ENCODE results near the gene NACA2.
"Not testable (repeated sequence)": the region's sequence is repeated elsewhere in the genome, so short reads cannot be mapped to it uniquely, and the experiment has no call there.

The NACA2 gene

DNA sequence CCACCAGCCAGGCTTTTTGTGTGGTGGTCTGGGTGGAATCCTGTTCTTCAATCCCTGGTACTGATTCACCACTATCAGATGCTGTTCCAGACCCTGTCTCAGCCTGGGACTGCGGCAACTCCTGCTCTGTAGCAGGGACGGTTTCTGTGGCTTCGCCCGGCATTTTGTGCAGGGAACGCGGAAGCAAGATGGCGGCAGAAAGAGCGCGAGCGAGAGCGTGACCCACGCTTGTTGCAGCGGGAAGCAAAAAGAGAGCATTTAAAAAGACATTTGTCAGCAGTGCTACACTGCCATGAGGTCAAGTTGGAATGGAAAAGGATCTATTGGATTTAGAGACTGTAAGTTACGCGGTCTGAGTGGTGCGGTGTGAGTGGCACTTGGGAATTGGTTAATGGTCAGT is at the start of gene NACA2:
Gene NACA2 (minus strand): TSS at position 202 of the 400 bp plus-strand sequence. CDS start 39 bp downstream, at position 163.
- Mint-ChIP-seq H3K4me3 (no peak within 1 kb of the TSS), H3K27me3 (ENCODE audit: low read depth) (no peaks in the 10 kb centered on the region), H3K9me3 (no peaks in the 10 kb centered on the region), H3K36me3 (ENCODE audit: low read depth) (no peaks in the 10 kb centered on the region), H3K4me1 (ENCODE audit: low read depth) (no peaks in the 10 kb centered on the region), H3K27ac (no peak within 1 kb of the TSS)

DNA sequence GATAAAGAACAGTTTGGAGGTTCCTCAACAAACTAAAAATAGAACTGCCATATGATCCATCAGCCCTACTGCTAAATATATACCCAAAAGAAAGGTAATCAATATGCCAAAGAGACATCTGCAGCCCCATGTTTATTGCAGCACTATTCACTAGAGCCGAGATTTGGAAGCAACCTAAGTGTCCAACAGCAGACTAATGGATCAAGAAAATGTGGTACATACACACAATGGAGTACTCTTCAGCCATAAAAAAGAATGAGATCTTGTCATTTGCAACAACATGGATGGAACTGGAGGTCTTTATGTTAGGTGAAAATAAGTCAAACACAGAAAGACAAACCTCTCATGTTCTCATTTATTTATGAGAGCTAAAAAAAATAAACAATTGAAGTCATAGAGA is 48.8 kb upstream of the NACA2 start:
- H3K27ac Mint-ChIP-seq: no peak overlapping the region
- no peak overlapping the region for H3K4me3 Mint-ChIP-seq
- peaks cover 9% of the 10 kb centered on the region for H3K9me3 Mint-ChIP-seq
- no peaks in the 10 kb centered on the region for H3K4me1 Mint-ChIP-seq (ENCODE audit: low read depth)
- peaks cover 49% of the 10 kb centered on the region for H3K27me3 Mint-ChIP-seq (ENCODE audit: low read depth)
- peaks cover 2% of the 10 kb centered on the region for H3K36me3 Mint-ChIP-seq (ENCODE audit: low read depth)

DNA sequence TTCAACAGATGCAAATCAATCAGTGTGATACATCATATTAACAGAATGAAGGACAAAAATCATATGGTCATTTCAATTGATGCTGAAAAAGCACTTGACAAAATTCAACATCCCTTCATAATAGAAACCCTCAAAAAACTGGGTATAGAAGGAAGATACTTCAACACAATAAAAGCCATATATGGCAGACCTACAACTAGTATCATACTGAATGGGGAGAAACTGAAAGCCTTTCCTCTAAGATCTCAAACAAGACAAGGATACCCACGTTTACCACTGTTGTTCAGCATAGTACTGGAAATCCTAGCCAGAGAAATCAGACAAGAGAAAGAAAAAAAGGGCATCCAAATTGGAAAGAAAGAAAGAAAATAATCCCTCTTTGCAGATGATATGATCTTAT is 47.1 kb upstream of the NACA2 start:
- no peaks in the 10 kb centered on the region for H3K4me1 Mint-ChIP-seq (ENCODE audit: low read depth)
- H3K9me3 Mint-ChIP-seq: peaks cover 9% of the 10 kb centered on the region
- H3K27ac Mint-ChIP-seq: no peak overlapping the region
- H3K27me3 Mint-ChIP-seq (ENCODE audit: low read depth): peaks cover 55% of the 10 kb centered on the region
- H3K4me3 Mint-ChIP-seq: no peak overlapping the region
- H3K36me3 Mint-ChIP-seq (ENCODE audit: low read depth): peaks cover 2% of the 10 kb centered on the region

GRCh38 chr17:61635913-61636432 is 45.0 kb upstream of the NACA2 start:
- Mint-ChIP-seq H3K27ac (no peak overlapping the region), H3K27me3 (ENCODE audit: low read depth) (peaks cover 67% of the 10 kb centered on the region), H3K4me3 (no peak overlapping the region), H3K9me3 (peaks cover 9% of the 10 kb centered on the region), H3K4me1 (ENCODE audit: low read depth) (no peaks in the 10 kb centered on the region), H3K36me3 (ENCODE audit: low read depth) (peaks cover 2% of the 10 kb centered on the region)

DNA sequence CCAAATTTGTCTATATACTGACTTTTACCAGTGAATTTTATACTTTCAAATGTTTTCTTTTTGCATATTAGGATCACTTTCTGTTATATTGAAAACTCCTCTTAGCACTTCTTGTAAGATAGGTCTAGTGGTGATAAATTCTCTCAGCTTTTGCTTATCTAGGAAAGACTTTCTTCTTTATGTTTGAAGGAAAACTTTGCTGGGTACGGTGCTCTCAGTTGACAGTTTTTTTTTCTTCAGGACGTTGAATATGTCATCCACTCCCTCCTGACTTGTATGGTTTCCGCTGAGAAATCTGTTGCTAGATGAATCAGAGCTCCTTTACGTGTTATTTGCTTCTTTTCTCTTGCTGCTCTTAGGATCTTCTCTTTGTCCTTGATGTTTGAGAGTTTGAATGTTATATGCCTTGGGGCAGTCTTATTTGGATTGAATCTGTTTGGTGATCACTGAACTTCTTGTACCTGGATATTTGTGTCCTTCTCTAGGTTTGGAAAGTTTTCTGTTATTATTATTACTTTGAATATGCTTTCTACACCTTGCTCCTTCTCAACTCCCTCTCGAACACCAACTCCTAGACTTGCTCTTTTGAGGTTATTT is 44.0 kb upstream of the NACA2 start:
- H3K4me3 Mint-ChIP-seq: no peak overlapping the region
- peaks cover 75% of the 10 kb centered on the region for H3K27me3 Mint-ChIP-seq (ENCODE audit: low read depth)
- H3K9me3 Mint-ChIP-seq: peaks cover 9% of the 10 kb centered on the region
- no peaks in the 10 kb centered on the region for H3K4me1 Mint-ChIP-seq (ENCODE audit: low read depth)
- no peak overlapping the region for H3K27ac Mint-ChIP-seq
- H3K36me3 Mint-ChIP-seq (ENCODE audit: low read depth): peaks cover 2% of the 10 kb centered on the region

DNA sequence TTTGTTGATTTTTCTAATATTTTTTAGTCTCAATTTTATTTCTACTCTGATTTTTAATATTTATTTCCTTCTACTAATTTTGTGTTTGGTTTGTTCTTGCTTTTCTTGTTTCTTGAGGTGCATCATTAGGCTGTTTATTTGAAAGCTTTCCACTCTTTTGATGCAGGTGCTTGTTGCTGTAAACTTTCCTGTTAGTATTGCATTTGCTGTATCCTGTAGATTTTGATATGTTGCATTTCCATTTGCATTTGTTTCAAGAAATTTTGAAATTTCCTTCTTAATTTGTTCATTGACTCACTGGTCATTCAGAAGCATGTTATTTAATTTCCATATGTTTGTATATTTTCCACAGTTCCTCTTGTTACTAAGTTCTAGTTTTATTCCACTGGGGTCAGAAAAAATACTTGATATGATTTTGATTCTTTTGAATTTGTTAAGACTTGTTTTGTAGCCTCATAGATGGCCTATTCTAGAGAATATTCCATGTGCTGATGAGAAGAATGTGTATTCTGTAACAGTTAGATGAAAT is 43.1 kb upstream of the NACA2 start:
- H3K4me1 Mint-ChIP-seq (ENCODE audit: low read depth): no peaks in the 10 kb centered on the region
- H3K4me3 Mint-ChIP-seq: no peak overlapping the region
- peaks cover 9% of the 10 kb centered on the region for H3K9me3 Mint-ChIP-seq
- H3K27me3 Mint-ChIP-seq (ENCODE audit: low read depth): peaks cover 71% of the 10 kb centered on the region
- H3K36me3 Mint-ChIP-seq (ENCODE audit: low read depth): peaks cover 2% of the 10 kb centered on the region
- no peak overlapping the region for H3K27ac Mint-ChIP-seq

DNA sequence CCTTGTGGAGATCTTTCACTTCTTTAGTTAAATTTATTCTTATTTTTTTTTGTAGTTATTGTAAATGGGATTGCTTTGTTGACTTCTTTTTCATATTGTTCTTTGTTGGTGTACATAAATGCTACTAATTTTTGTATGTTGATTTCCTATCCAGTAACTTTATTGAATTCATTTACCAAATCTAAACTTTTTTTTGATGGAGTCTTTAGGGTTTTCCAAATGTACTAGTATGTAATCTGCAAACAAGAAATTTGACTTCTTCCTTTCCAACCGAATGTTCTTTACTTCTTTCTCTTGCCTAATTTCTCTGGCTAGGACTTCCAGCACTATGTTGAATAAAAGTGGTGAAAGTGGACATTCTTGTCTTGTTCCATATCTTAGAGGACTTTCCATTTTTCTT is 41.8 kb upstream of the NACA2 start:
- Mint-ChIP-seq H3K27ac (no peak overlapping the region), H3K36me3 (ENCODE audit: low read depth) (peaks cover 2% of the 10 kb centered on the region), H3K27me3 (ENCODE audit: low read depth) (peaks cover 65% of the 10 kb centered on the region), H3K4me1 (ENCODE audit: low read depth) (no peaks in the 10 kb centered on the region), H3K9me3 (peaks cover 9% of the 10 kb centered on the region), H3K4me3 (no peak overlapping the region)

GRCh38 chr17:61631800-61632199 is 40.8 kb upstream of the NACA2 start:
- no peak overlapping the region for H3K27ac Mint-ChIP-seq
- no peaks in the 10 kb centered on the region for H3K4me1 Mint-ChIP-seq (ENCODE audit: low read depth)
- peaks cover 62% of the 10 kb centered on the region for H3K27me3 Mint-ChIP-seq (ENCODE audit: low read depth)
- H3K36me3 Mint-ChIP-seq (ENCODE audit: low read depth): peaks cover 2% of the 10 kb centered on the region
- peaks cover 9% of the 10 kb centered on the region for H3K9me3 Mint-ChIP-seq
- no peak overlapping the region for H3K4me3 Mint-ChIP-seq

- not testable (repeated sequence) for H3K36me3 Mint-ChIP-seq (ENCODE audit: low read depth); H3K4me1 Mint-ChIP-seq (ENCODE audit: low read depth); H3K4me3 Mint-ChIP-seq; H3K27ac Mint-ChIP-seq; H3K9me3 Mint-ChIP-seq
- peaks cover 59% of the 10 kb centered on the region for H3K27me3 Mint-ChIP-seq (ENCODE audit: low read depth)
These were observed 37.1 kb upstream of the NACA2 start for GRCh38 chr17:61628158-61628557.

- Mint-ChIP-seq H3K9me3 (no peaks in the 10 kb centered on the region), H3K4me3 (no peak overlapping the region), H3K36me3 (ENCODE audit: low read depth) (no peaks in the 10 kb centered on the region), H3K27me3 (ENCODE audit: low read depth) (peaks cover 56% of the 10 kb centered on the region), H3K27ac (no peak overlapping the region), H3K4me1 (ENCODE audit: low read depth) (no peaks in the 10 kb centered on the region)
These were observed 36.6 kb upstream of the NACA2 start for GRCh38 chr17:61627658-61628057.

DNA sequence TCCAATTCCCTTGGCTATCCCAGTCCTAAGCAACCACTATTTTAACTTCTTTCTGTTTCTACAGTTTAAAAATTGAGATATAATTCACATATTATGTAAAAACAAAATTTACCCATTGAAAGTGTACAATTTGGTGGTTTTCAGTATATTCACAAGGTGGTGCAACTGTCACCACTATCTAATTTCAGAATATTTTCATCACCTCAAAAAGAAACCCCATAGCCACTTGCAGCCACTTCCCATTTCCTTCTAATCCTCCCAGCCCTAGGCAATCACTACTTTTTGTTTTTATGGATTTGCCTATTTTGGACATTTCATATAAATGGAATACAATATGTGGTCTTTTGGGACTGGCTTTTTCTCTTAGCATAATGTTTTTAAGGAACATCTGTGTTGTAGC is 36.1 kb upstream of the NACA2 start:
- Mint-ChIP-seq H3K4me3 (no peak overlapping the region), H3K27me3 (ENCODE audit: low read depth) (peaks cover 59% of the 10 kb centered on the region), H3K4me1 (ENCODE audit: low read depth) (no peaks in the 10 kb centered on the region), H3K36me3 (ENCODE audit: low read depth) (no peaks in the 10 kb centered on the region), H3K9me3 (no peaks in the 10 kb centered on the region), H3K27ac (no peak overlapping the region)

- no peak overlapping the region for H3K27ac Mint-ChIP-seq
- peaks cover 53% of the 10 kb centered on the region for H3K27me3 Mint-ChIP-seq (ENCODE audit: low read depth)
- H3K9me3 Mint-ChIP-seq: no peaks in the 10 kb centered on the region
- no peak overlapping the region for H3K4me3 Mint-ChIP-seq
- no peaks in the 10 kb centered on the region for H3K4me1 Mint-ChIP-seq (ENCODE audit: low read depth)
- H3K36me3 Mint-ChIP-seq (ENCODE audit: low read depth): no peaks in the 10 kb centered on the region
These were observed 34.5 kb upstream of the NACA2 start for GRCh38 chr17:61625564-61625963.

- H3K27ac Mint-ChIP-seq: no peak overlapping the region
- H3K27me3 Mint-ChIP-seq (ENCODE audit: low read depth): peaks cover 48% of the 10 kb centered on the region
- H3K36me3 Mint-ChIP-seq (ENCODE audit: low read depth): no peaks in the 10 kb centered on the region
- H3K9me3 Mint-ChIP-seq: peaks cover 2% of the 10 kb centered on the region
- no peak overlapping the region for H3K4me3 Mint-ChIP-seq
- no peaks in the 10 kb centered on the region for H3K4me1 Mint-ChIP-seq (ENCODE audit: low read depth)
These were observed 33.9 kb upstream of the NACA2 start for GRCh38 chr17:61624951-61625350.

GRCh38 chr17:61621317-61621716 is 30.3 kb upstream of the NACA2 start:
- Mint-ChIP-seq H3K27me3 (ENCODE audit: low read depth) (peaks cover 46% of the 10 kb centered on the region), H3K27ac (no peak overlapping the region), H3K9me3 (peaks cover 12% of the 10 kb centered on the region), H3K36me3 (ENCODE audit: low read depth) (peaks cover 3% of the 10 kb centered on the region), H3K4me3 (no peak overlapping the region), H3K4me1 (ENCODE audit: low read depth) (no peaks in the 10 kb centered on the region)

DNA sequence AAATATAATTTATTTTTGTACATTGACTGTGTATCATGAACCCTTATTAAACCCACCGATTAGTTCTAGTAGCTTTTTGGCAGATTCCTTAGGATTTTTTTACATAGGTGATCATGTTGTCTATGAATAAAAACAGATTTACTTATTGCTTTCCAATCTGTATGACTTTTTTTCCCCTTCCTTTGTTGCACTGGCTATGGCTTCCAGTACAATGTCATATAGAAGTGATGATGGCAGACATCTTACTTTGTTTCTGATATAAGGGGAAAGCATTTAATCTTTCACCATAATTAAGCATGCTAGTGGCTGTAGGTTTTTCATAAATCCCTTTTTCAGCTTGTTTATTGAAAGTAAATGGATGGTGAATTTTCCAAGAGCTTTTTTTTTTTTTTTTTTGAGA is 28.9 kb upstream of the NACA2 start:
- Mint-ChIP-seq H3K36me3 (ENCODE audit: low read depth) (peaks cover 3% of the 10 kb centered on the region), H3K4me1 (ENCODE audit: low read depth) (no peaks in the 10 kb centered on the region), H3K27me3 (ENCODE audit: low read depth) (peaks cover 34% of the 10 kb centered on the region), H3K27ac (no peak overlapping the region), H3K4me3 (no peak overlapping the region), H3K9me3 (peaks cover 12% of the 10 kb centered on the region)
